GM12878 (cell line): ENCODE data around the gene TSHZ1. TPM values are rescaled to one million over a fixed set of nuclear protein-coding genes. Genes with fewer than 3 reads are reported as not detected.

Source experiments
- ATAC-seq: fragments of 200-7000 bp; cut with Tn5 transposase; 3 replicates; pipeline ENCODE4 v1.9.1; 2020; ENCODE audit warnings: mild to moderate bottlenecking, moderate library complexity
- BruUV-seq: library from RNA; stranded (reverse); fragments of 400-500 nt; replicated peaks from 2 replicates; lab custom pipeline; 2021; lab: Mats Ljungman, UMichigan
- CTCF ChIA-PET: fragments of 300-600 bp; sonication (Branson Sonifier 250); formaldehyde crosslinking; extraction: SDS; loops from one replicate; lab custom pipeline; 2021; ENCODE audit warnings: inconsistent platforms; lab: Yijun Ruan, JAX
- POLR2A ChIA-PET: fragments of 350-600 bp; formaldehyde crosslinking; extraction: SDS; loops from one replicate; lab custom pipeline; 2021; ENCODE audit warnings: inconsistent platforms; lab: Charles Lee
- RAD21 ChIA-PET: fragments of 300-600 bp; sonication (Branson Sonifier 250); formaldehyde crosslinking; loops from one replicate; lab custom pipeline; 2023; ENCODE audit warnings: antibody characterized with exemption; ENCODE audit not compliant: unreplicated experiment; lab: Charles Lee
- SMC1A ChIA-PET: fragments of 300-600 bp; sonication (Branson Sonifier 250); formaldehyde crosslinking; loops from one replicate; lab custom pipeline; 2023; ENCODE audit not compliant: unreplicated experiment, uncharacterized antibody; lab: Charles Lee
- DNase-seq: peaks from one replicate; pipeline ENCODE4 v3.0.0-alpha.2; 2011; ENCODE audit warnings: low read depth, low spot score
- FAIRE-seq: peaks from 3 replicates; lab custom pipeline; 2011; peaks lifted over from hg19 to GRCh38; lab: Jason Lieb, UNC
- H2AFZ ChIP-seq: 2 replicates; pipeline ENCODE4 v1.6.0; 2011; ENCODE audit warnings: low read depth, low read length, control low read depth; ENCODE audit not compliant: control insufficient read depth
- H3K27ac ChIP-seq: 2 replicates; pipeline ENCODE4 v1.5.1; 2011; ENCODE audit warnings: control low read depth; ENCODE audit not compliant: control insufficient read depth, insufficient read depth
- H3K27me3 ChIP-seq, 2 experiments: replicated peaks in 1 of 2; 2 replicates each; pipeline versions ENCODE4 v1.6.0 to v1.6.1; 2011; ENCODE audit warnings: low read length in 1 of 2; ENCODE audit not compliant: control insufficient read depth in 2 of 2, insufficient read depth in 2 of 2
- H3K36me3 ChIP-seq, 2 experiments: 2 replicates each; pipeline ENCODE4 v1.5.1; 2011; ENCODE audit warnings: low read length in 1 of 2; ENCODE audit not compliant: control insufficient read depth in 2 of 2, insufficient read depth in 2 of 2
- H3K4me1 ChIP-seq: 2 replicates; pipeline ENCODE4 v1.6.1; 2011; ENCODE audit warnings: mild to moderate bottlenecking, low read length, moderate library complexity, mixed read lengths; ENCODE audit not compliant: control insufficient read depth, insufficient read depth
- H3K4me2 ChIP-seq: 2 replicates; pipeline ENCODE4 v1.6.0; 2011; ENCODE audit warnings: control low read depth; ENCODE audit not compliant: control insufficient read depth, insufficient read depth
- H3K4me3 ChIP-seq: fragments of 200-600 bp; sonication (generic); 2 replicates; pipeline ENCODE4 v1.5.1; 2016
- H3K79me2 ChIP-seq: 2 replicates; pipeline ENCODE4 v1.6.0; 2011; ENCODE audit warnings: low read length; ENCODE audit not compliant: control insufficient read depth, insufficient read depth
- H3K9ac ChIP-seq: 2 replicates; pipeline ENCODE4 v1.8.0; 2011; ENCODE audit warnings: low read length, control low read depth, mixed read lengths; ENCODE audit not compliant: control insufficient read depth, insufficient read depth
- H3K9me3 ChIP-seq: replicated peaks from 3 replicates; pipeline ENCODE4 v1.5.1; 2011; ENCODE audit warnings: mild to moderate bottlenecking, low read length; ENCODE audit not compliant: control insufficient read depth, insufficient read depth
- H4K20me1 ChIP-seq: 2 replicates; pipeline ENCODE4 v1.6.0; 2011; ENCODE audit not compliant: control insufficient read depth, insufficient read depth
- CBFB ChIP-seq: IDR thresholded peaks from 2 replicates; pipeline ENCODE4 v1.6.1; 2016; ENCODE audit warnings: antibody characterized with exemption, low read depth
- GABPA ChIP-seq: IDR thresholded peaks from 2 replicates; pipeline ENCODE4 v1.6.1; 2014; ENCODE audit warnings: antibody characterized with exemption, low read depth, mild to moderate bottlenecking, inconsistent platforms
- KLF5 ChIP-seq: fragments of 450-650 bp; IDR thresholded peaks from 2 replicates; pipeline ENCODE4 v1.6.1; 2014; ENCODE audit warnings: mild to moderate bottlenecking; ENCODE audit not compliant: partially characterized antibody
- MTA2 ChIP-seq: fragments of 450-650 bp; IDR thresholded peaks from 2 replicates; pipeline ENCODE4 v1.6.1; 2016; ENCODE audit warnings: low read depth, mild to moderate bottlenecking, moderate library complexity
- MTA3 ChIP-seq: IDR thresholded peaks from 2 replicates; pipeline ENCODE4 v1.6.1; 2012; ENCODE audit warnings: low read length, inconsistent platforms, borderline replicate concordance
- RUNX3 ChIP-seq: IDR thresholded peaks from 2 replicates; pipeline ENCODE4 v1.6.1; 2012; ENCODE audit warnings: low read length, inconsistent platforms
- SP1 ChIP-seq: IDR thresholded peaks from one replicate; pipeline ENCODE4 v1.6.1; 2011; ENCODE audit warnings: low read depth, low read length
- TAF1 ChIP-seq: IDR thresholded peaks from 2 replicates; pipeline ENCODE4 v1.6.1; 2011; ENCODE audit warnings: mild to moderate bottlenecking, low read depth, low read length, borderline replicate concordance
- WGBS: methylation state at CpG from one replicate; pipeline ENCODE4 v1.1.6; 2016; ENCODE audit warnings: low lambda C conversion rate; ENCODE audit not compliant: insufficient replicate concordance, insufficient coverage; ENCODE audit errors: missing lambda C conversion rate; 5-methylcytosine and 5-hydroxymethylcytosine counted together
- in situ Hi-C: fragments of 300-500 bp; cut with MboI; formaldehyde crosslinking; loops from 9 replicates; pipeline ENCODE4 v1.14.3; 2018; ENCODE audit warnings: mixed read lengths
- intact Hi-C: fragments of 100-400 bp; cut with micrococcal nuclease; formaldehyde crosslinking; loops from one replicate; pipeline ENCODE4 v1.14.2; 2022; ENCODE audit not compliant: unreplicated experiment
- polyA plus RNA-seq, 11 experiments: library from polyadenylated mRNA; depleted of rRNA in 4 of 11; unstranded in 6 of 11; stranded (reverse) in 5 of 11; fragments of >200 nt; fragmentation: Nextera tagmentation in 4 of 11; fragmentation: Illumina TruSeq in 1 of 11; extraction: Ambion mirVana in 4 of 11; extraction: Trizol in 1 of 11; gene quantifications; 1 replicate in 1 of 11; 2 replicates in 10 of 11; pipeline versions ENCODE4 v1.2.1 to v1.2.3, GENCODE V29; 2011 to 2016; ENCODE audit warnings: inconsistent platforms in 2 of 11, missing spikeins in 2 of 11, low read depth in 1 of 11
- total RNA-seq, 4 experiments: library from RNA; depleted of rRNA in 3 of 4; stranded (reverse); fragments of >200 nt in 3 of 4; fragmentation: Illumina TruSeq in 1 of 4; extraction: Trizol in 1 of 4; gene quantifications; 2 replicates each; pipeline versions ENCODE4 v1.2.1 to v1.2.3, GENCODE V29; 2013 to 2021
- TF ChIP-seq, protein P1 (sequence below): IDR thresholded peaks from 2 replicates; pipeline ENCODE4 v1.6.1; 2012; ENCODE audit warnings: low read depth, low read length, improper control_type of control experiment

TSHZ1 gene
- total and polyA plus RNA-seq, 10 of the 15 experiments (the other 5 are each of a cell fraction or from before 2014, with no cell fraction given), result 2.2 to 15.2 (median 5.1) TPM

DNA sequence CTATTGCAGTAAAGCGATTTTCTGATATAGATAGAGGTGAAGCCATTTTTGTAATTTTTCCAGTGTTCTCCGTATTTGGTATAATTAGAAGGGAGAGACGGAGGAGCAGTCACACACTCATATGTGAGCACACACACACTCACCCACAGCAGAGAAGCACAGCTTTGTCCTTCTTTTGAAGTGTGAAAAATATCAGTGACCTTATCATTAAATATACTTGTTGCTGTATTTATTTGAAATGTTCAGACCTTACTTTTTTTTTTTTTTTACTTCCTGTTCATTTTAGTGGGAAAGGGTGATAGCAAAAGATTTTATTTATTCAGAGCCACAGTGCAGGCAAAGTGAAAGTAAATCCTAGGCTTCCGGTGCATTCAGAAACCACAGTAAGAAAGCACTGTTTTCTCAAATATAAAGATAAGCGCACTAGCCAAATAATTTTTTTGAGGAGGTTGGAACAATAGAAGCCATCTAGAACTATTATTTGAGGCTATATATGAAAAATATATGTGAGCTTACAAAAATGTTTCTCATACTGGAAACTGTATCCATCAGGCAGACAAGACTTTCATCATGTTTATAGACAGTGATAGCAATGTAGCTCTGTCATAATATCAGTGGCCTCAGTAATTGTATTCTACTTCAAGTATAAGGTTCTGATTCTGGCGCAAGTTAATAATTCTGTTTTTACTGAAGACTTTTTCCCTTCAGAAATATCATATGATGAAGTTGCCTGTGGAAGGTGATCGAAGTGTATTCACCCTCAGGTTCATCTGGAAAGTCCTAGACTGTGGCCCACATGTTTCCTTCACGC, 37.2 kb downstream of the TSHZ1 start:
- ChIA-PET SMC1A (interaction anchor here (0.6 to 0.9 kb wide), 2 partner anchors 14 to 664 kb away, joined by 3 read pairs; no protein-coding TSS in a partner anchor), POLR2A (interaction anchor here (0.7 kb wide), 2 partner anchors 19 to 567 kb away, joined by 3 to 4 read pairs; no protein-coding TSS in a partner anchor), CTCF (no interaction called here)
- Histone ChIP-seq H3K79me2 (peaks cover 25% of the 10 kb centered on the region), H3K27me3 (no peaks in the 10 kb centered on the region), H4K20me1 (no peaks in the 10 kb centered on the region), H3K27ac (peak overlapping the region; percentile 83), H3K4me1 (peaks cover 14% of the 10 kb centered on the region), H3K4me2 (peak overlapping the region; percentile 88), H3K9me3 (no peaks in the 10 kb centered on the region), H3K9ac (peak overlapping the region; percentile 65), H3K36me3 (no peaks in the 10 kb centered on the region), H3K4me3 (peak overlapping the region; percentile 49)
- ATAC-seq (peak; percentile 73), DNase-seq (no peak), FAIRE-seq (no peak)
- 91% methylated on average over 8 of the region's 8 CpGs for WGBS
- no TSS peak for BruUV-seq
- in situ Hi-C loops, result no loop called here
- intact Hi-C loops, result no loop called here
- TF ChIP-seq TAF1 (no peak), MTA3 (no peak), GABPA (peak; percentile 43; the same call in 1 of the 2 replicates), KLF5 (no peak), MTA2 (no peak), SP1 (no peak), RUNX3 (peak; percentile 51), CBFB (0 out of 2 replicates have a peak, but pooled peaks have one; percentile 33)
- TF ChIP-seq, protein P1, sequence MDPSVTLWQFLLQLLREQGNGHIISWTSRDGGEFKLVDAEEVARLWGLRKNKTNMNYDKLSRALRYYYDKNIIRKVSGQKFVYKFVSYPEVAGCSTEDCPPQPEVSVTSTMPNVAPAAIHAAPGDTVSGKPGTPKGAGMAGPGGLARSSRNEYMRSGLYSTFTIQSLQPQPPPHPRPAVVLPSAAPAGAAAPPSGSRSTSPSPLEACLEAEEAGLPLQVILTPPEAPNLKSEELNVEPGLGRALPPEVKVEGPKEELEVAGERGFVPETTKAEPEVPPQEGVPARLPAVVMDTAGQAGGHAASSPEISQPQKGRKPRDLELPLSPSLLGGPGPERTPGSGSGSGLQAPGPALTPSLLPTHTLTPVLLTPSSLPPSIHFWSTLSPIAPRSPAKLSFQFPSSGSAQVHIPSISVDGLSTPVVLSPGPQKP, result peak; percentile 18; the same call in 1 of the 2 replicates
- TF ChIP-seq, all 136 proteins: peak for 4
- RAD21 ChIA-PET, result interaction anchor here (0.6 to 1.0 kb wide), 3 partner anchors 10 to 38 kb away, joined by 3 read pairs; partner anchors contain the start of genes PTGR3 and TSHZ1
- H2AFZ ChIP-seq, result peak overlapping the region; percentile 82
